Esophagus muscularis mucosa (tissue), 4 donors: ENCODE data around the gene LGR5. TPM values are rescaled to one million over a fixed set of nuclear protein-coding genes. Genes with fewer than 3 reads are reported as not detected.
"Not testable (repeated sequence)": the region's sequence is repeated elsewhere in the genome, so short reads cannot be mapped to it uniquely, and the experiment has no call there.

Experiments
- DNase-seq: peaks from one replicate; pipeline ENCODE4 v3.0.0-alpha.2; 2017; ENCODE audit errors: extremely low spot score
- H3K27ac ChIP-seq, 4 donors: fragments of 200-600 bp; sonication (generic); replicated peaks in 1 of 4; 1 replicate in 3 of 4; 2 replicates in 1 of 4; pipeline ENCODE4 v1.5.1; 2016 to 2019; ENCODE audit warnings: mild to moderate bottlenecking in 1 of 4
- H3K27me3 ChIP-seq, 4 donors: fragments of 200-600 bp; sonication (generic); one replicate each; pipeline versions ENCODE4 v1.5.1 to v1.6.0; 2016 to 2019
- H3K36me3 ChIP-seq, 4 donors: fragments of 200-600 bp; sonication (generic); one replicate each; pipeline ENCODE4 v1.5.1; 2016 to 2019
- H3K4me1 ChIP-seq, 4 donors: fragments of 200-600 bp; sonication (generic); one replicate each; pipeline ENCODE4 v1.5.1; 2016 to 2019
- H3K4me3 ChIP-seq, 4 donors: fragments of 200-600 bp; sonication (generic); 1 replicate in 2 of 4; 2 replicates in 2 of 4; pipeline ENCODE4 v1.5.1; 2016 to 2019; ENCODE audit warnings: mild to moderate bottlenecking in 4 of 4, moderate library complexity in 1 of 4
- H3K9me3 ChIP-seq, 4 donors: fragments of 200-600 bp; sonication (generic); 1 replicate in 3 of 4; 2 replicates in 1 of 4; pipeline ENCODE4 v1.5.1; 2016 to 2019
- CTCF ChIP-seq, 3 experiments: fragments of 200-600 bp in 2 of 3; fragments of 450-650 bp in 1 of 3; sonication (generic) in 2 of 3; IDR thresholded peaks; one replicate each; pipeline ENCODE4 v1.5.1; 2017 to 2019; ENCODE audit warnings: antibody characterized with exemption in 3 of 3, mild to moderate bottlenecking in 2 of 3, moderate library complexity in 1 of 3
- EP300 ChIP-seq: sonication (generic); formaldehyde crosslinking; IDR thresholded peaks from one replicate; pipeline ENCODE4 v1.6.1; 2017; ENCODE audit warnings: antibody characterized with exemption
- POLR2A ChIP-seq: fragments of 450-650 bp; IDR thresholded peaks from one replicate; pipeline ENCODE4 v1.6.1; 2017; ENCODE audit warnings: antibody characterized with exemption, moderate library complexity, mild to moderate bottlenecking, low read depth
- POLR2AphosphoS5 ChIP-seq, 2 donors: sonication (generic); formaldehyde crosslinking; IDR thresholded peaks; one replicate each; pipeline ENCODE4 v1.6.1; 2017; ENCODE audit warnings: antibody characterized with exemption in 2 of 2
- WGBS: methylation state at CpG from one replicate; pipeline ENCODE4 v1.1.5; 2018; 5-methylcytosine and 5-hydroxymethylcytosine counted together
- intact Hi-C: fragments of 100-400 bp; cut with DNase I; formaldehyde crosslinking; loops from one replicate; pipeline ENCODE4 v1.15.1; 2023
- total RNA-seq, 4 donors: library from RNA; depleted of rRNA; stranded (reverse); fragments of >200 nt; gene quantifications; one replicate each; pipeline versions ENCODE4 v1.1.0 to v1.2.1, GENCODE V29; 2016

LGR5 gene
- total RNA-seq, 4 donors from 2014 or later, result under 0.01 to 0.39 (median 0.34) TPM; not detected in 1

- DNase-seq, result no peak
- no peaks in the 10 kb centered on the region for H3K4me1 ChIP-seq
- H3K27ac ChIP-seq, result no peak overlapping the region
- H3K36me3 ChIP-seq, result no peaks in the 10 kb centered on the region
- WGBS, result 45% methylated on average over 1 of the region's 1 CpG
- no peak overlapping the region for H3K4me3 ChIP-seq
- H3K9me3 ChIP-seq, result no peaks in the 10 kb centered on the region
- H3K27me3 ChIP-seq, result no peaks in the 10 kb centered on the region
- TF ChIP-seq POLR2AphosphoS5 (IDR thresholded peaks at IDR 0.05) (no peak), CTCF (IDR thresholded peaks at IDR 0.05) (no peak), POLR2A (no peak), EP300 (no peak)
- intact Hi-C loops, result no loop called here
Observed at GRCh38 chr12:71478270-71478669, 38.7 kb downstream of the LGR5 start.

- Histone ChIP-seq H3K9me3 (no peaks in the 10 kb centered on the region), H3K4me1 (no peaks in the 10 kb centered on the region), H3K27me3 (peaks cover 0 to 3% (median 0%) of the 10 kb centered on the region in 4 donors), H3K27ac (no peak overlapping the region), H3K4me3 (no peak overlapping the region), H3K36me3 (no peaks in the 10 kb centered on the region)
- no peak for DNase-seq
- TF ChIP-seq POLR2A (no peak), CTCF (IDR thresholded peaks at IDR 0.05) (no peak), POLR2AphosphoS5 (IDR thresholded peaks at IDR 0.05) (no peak), EP300 (no peak)
- WGBS, result 71% methylated on average over 8 of the region's 8 CpGs
- intact Hi-C loops, result no loop called here
Observed at GRCh38 chr12:71484272-71484905, 44.8 kb downstream of the LGR5 start.

GRCh38 chr12:71490844-71491243 lies 51.2 kb downstream of the LGR5 start:
- H3K27ac ChIP-seq, H3K4me3 ChIP-seq, H3K27me3 ChIP-seq, intact Hi-C loops, DNase-seq, H3K9me3 ChIP-seq, H3K4me1 ChIP-seq, H3K36me3 ChIP-seq: not testable (repeated sequence)
- WGBS, result 93% methylated on average over 2 of the region's 2 CpGs

GRCh38 chr12:71492604-71493003 lies 53.0 kb downstream of the LGR5 start:
- Histone ChIP-seq H3K27ac (no peak overlapping the region), H3K4me3 (no peak overlapping the region), H3K4me1 (no peaks in the 10 kb centered on the region), H3K27me3 (no peaks in the 10 kb centered on the region), H3K9me3 (no peaks in the 10 kb centered on the region), H3K36me3 (no peaks in the 10 kb centered on the region)
- 94% methylated on average over 2 of the region's 2 CpGs for WGBS
- DNase-seq, result no peak
- intact Hi-C loops, result no loop called here
- no peak for TF ChIP-seq POLR2AphosphoS5 (IDR thresholded peaks at IDR 0.05)
- TF ChIP-seq EP300, result no peak
- TF ChIP-seq CTCF (IDR thresholded peaks at IDR 0.05), result no peak
- no peak for TF ChIP-seq POLR2A

- H3K36me3 ChIP-seq, result no peaks in the 10 kb centered on the region
- no peak overlapping the region for H3K27ac ChIP-seq
- no peaks in the 10 kb centered on the region for H3K9me3 ChIP-seq
- intact Hi-C loops, result no loop called here
- H3K4me3 ChIP-seq, result no peak overlapping the region
- H3K27me3 ChIP-seq, result no peaks in the 10 kb centered on the region
- TF ChIP-seq CTCF (IDR thresholded peaks at IDR 0.05) (no peak), EP300 (no peak), POLR2AphosphoS5 (IDR thresholded peaks at IDR 0.05) (no peak), POLR2A (no peak)
- 95% methylated on average over 4 of the region's 4 CpGs for WGBS
- DNase-seq, result no peak
- no peaks in the 10 kb centered on the region for H3K4me1 ChIP-seq
Observed at GRCh38 chr12:71499834-71500233, 60.2 kb downstream of the LGR5 start.
